T-helper 1 cell treated with Interleukin-12 subunit alpha and Interleukin-12 subunit beta and Interleukin-4 antibody, amounts not matched to agents 30 μg/mL and 1 μg/mL, for 36 hours (primary cell): ENCODE measurements around the gene PLXNA4.

ENCODE experiments used
- H3K27ac Mint-ChIP-seq: one replicate; pipeline ENCODE4 v1.8.0; 2021; ENCODE audit warnings: mild to moderate bottlenecking, mixed read lengths
- H3K27me3 Mint-ChIP-seq: one replicate; pipeline ENCODE4 v1.8.0; 2021; ENCODE audit warnings: low read depth, mixed read lengths
- H3K36me3 Mint-ChIP-seq: one replicate; pipeline ENCODE4 v1.8.0; 2021; ENCODE audit warnings: low read depth, mixed read lengths
- H3K4me1 Mint-ChIP-seq: one replicate; pipeline ENCODE4 v1.8.0; 2021; ENCODE audit warnings: low read depth, mixed read lengths
- H3K4me3 Mint-ChIP-seq: one replicate; pipeline ENCODE4 v1.8.0; 2021; ENCODE audit warnings: mild to moderate bottlenecking, moderate library complexity, mixed read lengths
- H3K9me3 Mint-ChIP-seq: one replicate; pipeline ENCODE4 v1.8.0; 2021; ENCODE audit warnings: mixed read lengths

Gene PLXNA4

DNA sequence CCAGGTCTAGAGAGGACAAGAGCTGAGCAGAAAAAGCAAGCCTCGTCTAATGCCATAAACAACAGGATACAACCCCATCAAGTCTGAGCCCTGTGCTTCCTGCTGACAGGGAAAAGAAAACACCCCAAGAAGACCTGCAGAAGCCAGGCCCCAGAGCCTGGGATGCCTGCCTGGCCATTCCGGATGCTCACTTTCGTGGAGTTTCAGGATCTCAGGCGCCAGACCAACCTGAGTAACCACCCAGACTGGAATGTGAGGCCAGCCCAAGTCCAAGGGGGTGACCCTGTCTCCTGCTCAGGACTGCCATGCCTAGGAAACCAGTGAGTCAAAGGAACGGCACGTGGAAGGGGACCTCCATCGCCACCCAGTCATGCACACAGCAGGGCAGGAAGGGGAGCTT lies 74.3 kb downstream of the PLXNA4 start:
- Mint-ChIP-seq H3K36me3 (peaks cover 6% of the 10 kb centered on the region), H3K4me1 (no peaks in the 10 kb centered on the region), H3K4me3 (no peak overlapping the region), H3K27me3 (peaks cover 32% of the 10 kb centered on the region), H3K27ac (no peak overlapping the region), H3K9me3 (no peaks in the 10 kb centered on the region)

DNA sequence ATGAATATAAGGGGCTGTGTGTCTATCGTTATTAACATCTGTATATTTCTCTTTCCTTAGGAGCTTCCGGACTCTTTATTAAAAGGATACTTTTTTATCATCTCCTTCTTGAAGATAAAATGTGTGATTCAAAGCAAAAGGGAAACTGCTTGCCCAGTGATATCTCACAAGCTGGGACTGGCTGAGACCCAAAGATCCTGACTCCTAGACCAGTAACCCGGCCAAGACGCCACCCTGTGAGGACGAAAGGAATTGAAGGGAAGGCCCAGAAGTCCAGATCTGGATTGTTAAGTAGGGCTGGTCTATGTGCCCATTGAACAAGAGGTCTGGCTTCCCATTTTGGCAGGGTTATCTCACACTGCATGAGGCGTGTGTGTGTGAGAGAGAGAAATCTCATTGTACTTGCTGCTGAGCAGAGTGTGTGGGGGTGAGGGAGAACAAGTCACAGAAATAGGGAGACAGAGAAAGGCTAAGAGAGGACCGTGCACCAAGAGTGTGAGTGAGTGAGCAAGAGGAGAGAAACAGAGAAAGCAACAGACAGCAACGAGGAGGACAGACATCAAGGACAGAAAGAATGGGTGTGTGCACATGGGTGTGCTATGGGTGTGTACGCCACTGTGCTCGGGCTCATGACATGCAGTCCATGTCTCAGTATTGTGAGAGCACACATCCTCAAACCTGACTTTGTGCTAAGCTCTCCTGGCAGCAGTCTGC lies 75.4 kb downstream of the PLXNA4 start:
- no peaks in the 10 kb centered on the region for H3K9me3 Mint-ChIP-seq
- H3K4me3 Mint-ChIP-seq, result no peak overlapping the region
- peaks cover 21% of the 10 kb centered on the region for H3K27me3 Mint-ChIP-seq
- no peak overlapping the region for H3K27ac Mint-ChIP-seq
- H3K4me1 Mint-ChIP-seq, result no peaks in the 10 kb centered on the region
- H3K36me3 Mint-ChIP-seq, result peaks cover under 1% of the 10 kb centered on the region

DNA sequence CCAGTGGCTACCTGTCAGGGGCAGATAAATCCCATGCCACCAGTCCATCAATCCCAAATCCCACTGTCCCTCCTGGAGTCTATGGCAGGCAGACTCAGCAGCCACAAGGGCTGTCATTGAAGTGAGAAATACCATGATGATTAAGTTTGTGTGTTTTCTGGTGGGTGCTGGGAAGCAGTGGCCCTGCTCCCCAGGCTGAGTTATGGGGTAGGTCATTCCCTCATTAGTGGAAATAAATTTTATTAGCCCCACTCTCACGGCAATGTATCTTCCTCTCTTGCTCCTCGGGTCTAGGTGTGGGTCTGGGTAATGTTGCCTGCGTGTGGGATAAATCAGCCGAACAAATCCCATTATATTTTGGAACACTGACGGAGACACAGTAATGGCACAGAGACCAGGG lies 76.8 kb downstream of the PLXNA4 start:
- Mint-ChIP-seq H3K4me1 (no peaks in the 10 kb centered on the region), H3K9me3 (no peaks in the 10 kb centered on the region), H3K36me3 (no peaks in the 10 kb centered on the region), H3K27me3 (peaks cover 21% of the 10 kb centered on the region), H3K27ac (no peak overlapping the region), H3K4me3 (no peak overlapping the region)

DNA sequence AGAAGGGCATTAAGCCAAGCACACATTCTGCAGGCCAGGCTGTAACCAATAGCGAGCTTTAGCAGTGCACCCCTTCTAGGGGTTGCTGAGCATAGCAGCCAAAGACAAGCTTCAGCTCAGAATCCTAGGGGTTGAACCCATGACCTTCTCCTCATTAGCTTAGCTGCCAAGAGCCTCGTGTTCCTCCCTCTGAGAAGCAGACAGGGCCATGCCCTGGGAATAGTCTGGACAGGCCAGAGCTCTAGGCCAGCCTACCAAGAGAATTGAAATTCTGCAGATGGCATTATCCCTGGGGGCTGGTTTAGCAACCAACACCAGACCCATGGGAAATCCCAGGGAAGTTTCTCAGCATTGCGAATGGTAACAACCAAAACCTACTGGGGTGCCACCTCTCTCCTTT lies 77.2 kb downstream of the PLXNA4 start:
- no peaks in the 10 kb centered on the region for H3K4me1 Mint-ChIP-seq
- no peaks in the 10 kb centered on the region for H3K36me3 Mint-ChIP-seq
- H3K4me3 Mint-ChIP-seq, result no peak overlapping the region
- H3K27ac Mint-ChIP-seq, result no peak overlapping the region
- H3K27me3 Mint-ChIP-seq, result peaks cover 21% of the 10 kb centered on the region
- H3K9me3 Mint-ChIP-seq, result no peaks in the 10 kb centered on the region

DNA sequence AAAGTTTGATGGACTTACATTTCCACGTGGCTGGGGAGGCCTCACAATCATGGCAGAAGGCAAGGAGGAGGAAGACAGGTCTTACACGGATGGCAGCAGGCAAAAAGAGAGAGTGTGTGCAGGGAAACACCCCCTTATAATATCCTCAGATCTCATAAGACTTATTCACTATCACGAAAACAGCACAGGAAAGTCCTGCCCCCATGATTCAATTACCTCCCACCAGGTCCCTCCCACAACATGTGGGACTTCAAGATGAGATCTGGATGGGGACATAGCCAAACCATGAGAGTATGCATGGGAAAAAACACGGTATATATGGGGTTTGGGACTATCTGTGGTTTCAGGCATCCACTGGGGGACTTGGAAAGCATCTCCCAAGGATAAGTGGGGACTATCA lies 78.0 kb downstream of the PLXNA4 start:
- H3K4me1 Mint-ChIP-seq, result no peaks in the 10 kb centered on the region
- peaks cover 21% of the 10 kb centered on the region for H3K27me3 Mint-ChIP-seq
- H3K36me3 Mint-ChIP-seq, result no peaks in the 10 kb centered on the region
- H3K4me3 Mint-ChIP-seq, result no peak overlapping the region
- H3K27ac Mint-ChIP-seq, result no peak overlapping the region
- H3K9me3 Mint-ChIP-seq, result no peaks in the 10 kb centered on the region

DNA sequence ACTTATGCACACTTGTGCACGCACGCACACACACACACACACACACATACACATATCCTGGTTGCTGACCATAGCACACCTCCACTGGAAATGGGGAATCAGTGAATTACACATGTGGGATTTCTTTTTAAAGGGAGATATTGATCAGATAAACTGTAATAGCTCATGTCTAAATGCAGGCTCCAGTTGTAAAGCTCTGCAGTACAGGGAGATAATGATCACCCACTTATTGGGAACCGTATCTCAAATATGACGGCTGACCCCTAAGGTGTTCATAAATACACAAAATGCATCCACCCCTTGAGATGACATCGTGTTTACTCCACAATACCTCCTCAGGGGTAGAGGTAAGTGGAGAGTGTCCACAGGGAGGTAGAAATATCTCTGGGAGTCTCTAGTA lies 79.2 kb downstream of the PLXNA4 start:
- Mint-ChIP-seq H3K4me3 (no peak overlapping the region), H3K27me3 (peaks cover 21% of the 10 kb centered on the region), H3K4me1 (no peaks in the 10 kb centered on the region), H3K9me3 (no peaks in the 10 kb centered on the region), H3K36me3 (no peaks in the 10 kb centered on the region), H3K27ac (no peak overlapping the region)

DNA sequence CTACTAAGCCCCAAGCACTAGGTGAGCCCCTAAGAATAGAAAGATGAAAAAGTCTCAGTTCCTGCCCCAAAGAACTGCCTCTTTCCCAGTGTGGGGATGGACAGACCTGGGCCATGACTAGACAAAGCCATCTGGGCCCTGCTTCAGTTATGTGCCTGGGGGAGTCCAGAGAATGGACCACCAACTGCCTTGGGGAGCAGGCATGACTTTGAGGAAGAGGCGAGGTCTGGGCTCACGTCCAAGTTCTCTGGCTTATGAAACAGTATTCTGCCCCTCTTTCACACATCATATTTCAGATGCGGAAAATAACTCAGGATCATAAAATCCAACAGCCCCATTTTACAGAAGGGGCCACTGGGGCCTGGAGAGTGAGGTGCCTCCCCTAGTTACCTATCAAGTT lies 80.3 kb downstream of the PLXNA4 start:
- Mint-ChIP-seq H3K9me3 (no peaks in the 10 kb centered on the region), H3K4me1 (no peaks in the 10 kb centered on the region), H3K27me3 (peaks cover 21% of the 10 kb centered on the region), H3K27ac (no peak overlapping the region), H3K4me3 (no peak overlapping the region), H3K36me3 (no peaks in the 10 kb centered on the region)

DNA sequence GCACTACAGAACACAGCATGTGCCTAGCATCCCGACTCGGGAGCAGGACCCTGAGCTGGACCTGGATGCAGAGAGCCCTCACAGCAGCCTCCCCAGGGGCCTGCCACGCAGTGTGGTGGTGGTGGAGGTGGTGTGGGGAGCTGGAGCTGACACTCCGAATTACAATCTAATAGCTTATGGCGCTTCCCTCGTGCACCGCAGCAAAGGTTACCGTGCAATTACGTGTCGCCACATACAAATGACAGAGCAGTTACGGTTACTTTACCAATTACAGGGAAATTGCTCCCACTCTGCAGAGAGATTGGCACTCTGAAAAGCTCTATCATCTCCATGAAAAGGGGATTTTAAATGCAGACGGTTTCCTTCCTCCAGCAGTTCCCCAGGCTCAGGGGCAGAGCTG lies 81.8 kb downstream of the PLXNA4 start:
- H3K4me3 Mint-ChIP-seq, result no peak overlapping the region
- peaks cover 14% of the 10 kb centered on the region for H3K27me3 Mint-ChIP-seq
- no peaks in the 10 kb centered on the region for H3K36me3 Mint-ChIP-seq
- H3K27ac Mint-ChIP-seq, result no peak overlapping the region
- no peaks in the 10 kb centered on the region for H3K4me1 Mint-ChIP-seq
- no peaks in the 10 kb centered on the region for H3K9me3 Mint-ChIP-seq

DNA sequence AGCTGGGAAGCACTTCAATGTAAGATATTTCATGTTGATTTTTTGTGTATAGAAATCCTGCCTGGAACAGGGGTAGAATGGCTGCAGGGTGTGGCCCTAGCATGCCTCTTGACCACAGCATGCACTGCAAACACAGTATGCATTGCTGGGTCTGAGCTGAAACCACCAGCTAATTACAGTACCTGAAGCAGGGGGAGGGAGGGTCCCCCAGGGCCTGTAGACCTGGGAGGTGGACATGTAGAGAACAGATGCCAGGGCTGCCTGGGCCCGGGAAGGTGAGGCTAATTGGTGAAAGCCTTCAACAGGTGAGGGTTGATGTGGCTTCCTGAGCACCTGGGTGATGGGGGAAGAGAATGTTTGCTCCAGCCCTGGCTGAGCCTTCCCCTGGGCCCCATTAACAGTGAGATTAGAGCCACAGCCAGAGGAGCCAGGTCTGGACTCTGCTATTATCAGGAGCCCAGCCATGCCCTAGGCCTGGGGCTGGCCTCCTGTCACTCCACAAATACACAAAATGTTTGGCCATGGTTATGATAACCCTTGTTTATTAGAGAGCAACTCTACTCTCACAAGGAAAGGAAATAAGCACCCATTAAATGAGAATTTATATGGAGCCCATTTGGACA lies 83.3 kb downstream of the PLXNA4 start:
- no peak overlapping the region for H3K27ac Mint-ChIP-seq
- H3K27me3 Mint-ChIP-seq, result peaks cover 19% of the 10 kb centered on the region
- no peaks in the 10 kb centered on the region for H3K9me3 Mint-ChIP-seq
- H3K4me1 Mint-ChIP-seq, result no peaks in the 10 kb centered on the region
- no peak overlapping the region for H3K4me3 Mint-ChIP-seq
- H3K36me3 Mint-ChIP-seq, result peaks cover 2% of the 10 kb centered on the region

DNA sequence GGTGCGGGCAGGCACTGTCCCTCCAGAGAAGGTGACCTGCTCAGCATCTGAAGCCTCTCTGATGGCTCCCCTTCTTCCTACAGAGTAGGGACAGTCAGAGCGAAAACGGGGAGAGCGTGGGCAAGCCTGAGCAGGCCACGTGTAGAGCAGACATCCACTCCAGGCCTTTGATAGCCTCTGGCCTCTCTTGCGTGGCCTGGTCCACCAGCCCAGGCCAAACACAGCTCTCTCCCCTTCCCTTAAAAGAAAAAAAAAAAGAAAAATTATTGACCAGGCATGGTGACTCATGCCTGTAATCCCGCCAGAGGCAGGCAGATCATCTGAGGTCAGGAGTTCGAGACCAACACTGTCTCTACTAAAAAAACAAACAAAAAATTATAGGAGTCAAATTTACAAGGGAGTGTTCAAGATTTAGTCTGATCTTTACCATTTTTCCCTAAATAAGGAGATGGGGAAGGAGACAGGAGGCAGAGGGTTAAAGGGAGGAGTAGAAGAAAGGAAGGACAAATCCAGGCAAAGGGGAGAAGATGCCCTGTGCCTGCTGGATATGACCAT lies 84.8 kb downstream of the PLXNA4 start:
- Mint-ChIP-seq H3K36me3 (peaks cover 2% of the 10 kb centered on the region), H3K9me3 (no peaks in the 10 kb centered on the region), H3K4me1 (peaks cover 6% of the 10 kb centered on the region), H3K27ac (no peak overlapping the region), H3K4me3 (no peak overlapping the region), H3K27me3 (peaks cover 27% of the 10 kb centered on the region)

DNA sequence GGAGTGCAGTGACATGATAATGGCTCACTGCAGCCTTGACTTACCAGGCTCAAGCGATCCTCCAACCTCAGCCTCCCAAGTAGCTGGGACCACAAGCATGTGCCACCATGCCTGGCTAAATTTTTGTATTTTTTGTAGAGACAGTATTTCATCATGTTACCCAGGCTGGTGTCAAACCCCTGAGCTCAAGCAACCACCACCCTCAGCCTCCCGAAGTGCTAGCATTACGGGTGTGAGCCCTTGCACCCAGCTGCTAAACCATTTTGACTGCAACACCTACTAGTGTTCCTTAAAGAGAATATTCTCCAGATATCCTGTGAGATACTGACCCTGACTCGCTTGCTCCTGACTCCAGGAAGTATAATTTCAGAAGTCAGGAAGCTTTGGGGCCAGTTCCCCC lies 85.8 kb downstream of the PLXNA4 start:
- H3K36me3 Mint-ChIP-seq, result peaks cover 2% of the 10 kb centered on the region
- H3K27me3 Mint-ChIP-seq, result peaks cover 27% of the 10 kb centered on the region
- H3K27ac Mint-ChIP-seq, result no peak overlapping the region
- peaks cover 10% of the 10 kb centered on the region for H3K4me1 Mint-ChIP-seq
- no peak overlapping the region for H3K4me3 Mint-ChIP-seq
- no peaks in the 10 kb centered on the region for H3K9me3 Mint-ChIP-seq

DNA sequence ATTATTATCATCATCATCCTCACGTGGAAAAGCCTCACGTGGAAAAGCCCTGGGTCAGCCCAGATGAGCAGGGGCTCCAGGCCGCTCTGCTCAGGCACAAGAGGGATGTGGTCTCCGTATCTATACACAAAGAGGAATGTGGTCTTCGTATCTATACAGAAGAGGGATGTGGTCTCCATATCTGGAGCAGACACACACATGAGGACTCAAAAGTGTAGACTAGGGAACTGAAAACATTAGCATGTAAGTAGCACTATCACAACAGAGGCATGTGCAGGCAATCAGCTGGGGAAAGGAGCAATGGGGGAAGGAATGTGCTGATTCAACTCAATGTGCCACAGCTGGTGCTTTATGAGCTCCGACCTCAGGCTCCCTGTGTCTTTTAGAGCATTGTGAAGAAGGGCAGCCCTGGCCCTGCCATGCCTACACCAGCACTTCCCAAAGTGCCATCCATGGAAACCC lies 86.5 kb downstream of the PLXNA4 start:
- Mint-ChIP-seq H3K4me3 (no peak overlapping the region), H3K36me3 (peaks cover 2% of the 10 kb centered on the region), H3K9me3 (no peaks in the 10 kb centered on the region), H3K27ac (no peak overlapping the region), H3K27me3 (peaks cover 31% of the 10 kb centered on the region), H3K4me1 (peaks cover 15% of the 10 kb centered on the region)

DNA sequence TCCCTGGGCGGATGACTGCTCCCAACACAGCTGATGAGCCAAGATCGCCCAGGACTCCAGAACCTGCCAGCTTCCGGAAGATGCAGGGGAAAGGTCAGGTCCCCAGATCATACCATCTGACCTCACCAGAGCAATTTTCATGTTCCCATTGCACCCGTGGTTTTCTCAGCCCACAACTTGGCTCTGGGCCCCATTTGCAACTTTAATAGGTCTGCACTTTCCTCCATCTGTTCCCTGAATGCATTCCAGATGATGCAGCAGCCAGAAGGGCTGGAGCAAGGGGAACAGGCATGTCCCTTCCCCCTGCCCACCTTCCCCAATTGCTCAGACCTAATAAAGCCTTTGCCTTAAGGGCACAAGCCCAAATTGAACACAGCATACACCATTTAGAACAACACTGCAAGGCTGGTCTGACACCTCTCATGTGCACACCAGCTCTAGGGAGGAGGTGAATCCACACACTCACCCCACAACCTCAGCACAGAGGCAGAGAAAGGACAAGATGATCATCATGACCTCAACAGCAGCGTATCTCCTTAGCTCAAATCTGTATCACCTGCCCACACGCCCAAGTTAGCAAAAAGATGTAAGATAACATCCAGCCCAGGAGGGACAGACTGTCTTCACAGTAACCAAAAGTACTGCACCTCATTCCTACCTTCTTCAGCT lies 87.5 kb downstream of the PLXNA4 start:
- H3K4me1 Mint-ChIP-seq, result peaks cover 15% of the 10 kb centered on the region
- peaks cover 2% of the 10 kb centered on the region for H3K36me3 Mint-ChIP-seq
- no peak overlapping the region for H3K27ac Mint-ChIP-seq
- no peaks in the 10 kb centered on the region for H3K9me3 Mint-ChIP-seq
- H3K4me3 Mint-ChIP-seq, result no peak overlapping the region
- H3K27me3 Mint-ChIP-seq, result peaks cover 33% of the 10 kb centered on the region

DNA sequence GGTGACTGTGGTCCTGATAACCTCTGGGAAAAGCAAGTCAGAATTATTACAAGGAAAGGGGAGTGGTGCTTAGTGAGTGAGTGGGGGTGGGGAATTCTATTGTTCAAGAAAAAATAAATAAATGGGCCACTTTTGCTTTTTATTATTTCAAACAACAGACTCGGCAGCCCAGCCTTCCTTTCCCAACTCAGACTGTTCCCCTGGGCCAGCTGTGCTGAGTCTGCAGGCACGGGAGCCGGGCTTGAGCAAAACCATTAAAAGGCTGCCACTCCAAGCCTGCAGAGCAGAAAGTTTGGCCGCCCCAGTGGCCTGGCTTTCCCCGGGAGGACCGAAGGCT lies 90.0 kb downstream of the PLXNA4 start:
- peaks cover 2% of the 10 kb centered on the region for H3K36me3 Mint-ChIP-seq
- H3K9me3 Mint-ChIP-seq, result no peaks in the 10 kb centered on the region
- H3K4me1 Mint-ChIP-seq, result peaks cover 15% of the 10 kb centered on the region
- H3K27me3 Mint-ChIP-seq, result peaks cover 39% of the 10 kb centered on the region
- H3K4me3 Mint-ChIP-seq, result no peak overlapping the region
- no peak overlapping the region for H3K27ac Mint-ChIP-seq
